ENCODE measurements around the gene UBAP1.
A peak's percentile ranks its signal among the peaks of the same experiment; 100 is the strongest.

Gene UBAP1

DNA sequence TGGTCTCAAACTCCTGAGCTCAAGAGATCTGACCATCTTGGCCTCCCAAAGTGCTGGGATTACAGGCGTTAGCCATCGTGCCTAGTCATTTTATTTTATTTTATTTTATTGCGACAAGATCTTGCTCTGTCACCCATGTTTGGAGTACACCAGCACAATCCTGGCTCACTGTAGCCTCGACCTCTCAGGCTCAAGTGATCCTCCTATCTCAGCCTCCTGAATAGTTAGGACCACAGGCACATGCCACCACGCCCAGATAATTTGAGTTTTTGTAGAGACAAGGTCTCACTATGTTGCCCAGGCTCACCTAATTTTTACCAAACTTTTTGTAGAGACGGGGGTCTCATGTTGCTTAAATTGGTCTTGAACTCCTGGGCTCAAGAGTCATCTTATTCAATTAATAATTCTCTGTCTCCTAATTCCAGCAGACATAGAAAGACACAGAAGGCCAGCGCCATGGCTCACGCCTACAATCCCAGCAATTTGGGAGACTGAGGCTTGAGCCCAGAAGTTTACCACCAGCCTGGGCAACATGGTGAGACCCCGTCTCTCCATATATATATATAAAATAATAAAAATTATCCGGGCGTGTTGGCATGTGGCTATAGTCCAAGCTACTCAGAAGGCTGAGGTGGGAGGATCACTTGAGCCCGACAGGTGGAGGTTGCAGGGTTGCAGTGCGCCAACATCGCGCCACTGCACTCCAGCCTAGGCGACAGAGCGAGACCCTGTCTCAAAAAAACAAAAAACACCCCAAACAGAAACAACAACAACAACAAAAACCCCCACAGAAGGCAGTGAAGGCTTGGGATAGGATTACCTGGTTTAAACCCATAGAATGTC, 1.0 kb upstream of the UBAP1 start:
- H2AFZ ChIP-seq (ENCODE audit: low read length): peak overlapping the region; percentile 93
- no peaks in the 10 kb centered on the region for H3K27me3 ChIP-seq (replicated peaks; ENCODE audit: insufficient read depth, low read length)
- H3K9ac ChIP-seq (ENCODE audit: low read length): peak overlapping the region; percentile 71
- peaks cover 47% of the 10 kb centered on the region for H3K79me2 ChIP-seq (ENCODE audit: low read length)
- no peak for DNase-seq
- H3K4me3 ChIP-seq (ENCODE audit: low read length): peak overlapping the region; percentile 76
- no peaks in the 10 kb centered on the region for H3K36me3 ChIP-seq (replicated peaks; ENCODE audit: insufficient read depth, low read length)
- H3K9me3 ChIP-seq (replicated peaks; ENCODE audit: insufficient read depth, low read length): no peaks in the 10 kb centered on the region
- TF ChIP-seq, protein P1, sequence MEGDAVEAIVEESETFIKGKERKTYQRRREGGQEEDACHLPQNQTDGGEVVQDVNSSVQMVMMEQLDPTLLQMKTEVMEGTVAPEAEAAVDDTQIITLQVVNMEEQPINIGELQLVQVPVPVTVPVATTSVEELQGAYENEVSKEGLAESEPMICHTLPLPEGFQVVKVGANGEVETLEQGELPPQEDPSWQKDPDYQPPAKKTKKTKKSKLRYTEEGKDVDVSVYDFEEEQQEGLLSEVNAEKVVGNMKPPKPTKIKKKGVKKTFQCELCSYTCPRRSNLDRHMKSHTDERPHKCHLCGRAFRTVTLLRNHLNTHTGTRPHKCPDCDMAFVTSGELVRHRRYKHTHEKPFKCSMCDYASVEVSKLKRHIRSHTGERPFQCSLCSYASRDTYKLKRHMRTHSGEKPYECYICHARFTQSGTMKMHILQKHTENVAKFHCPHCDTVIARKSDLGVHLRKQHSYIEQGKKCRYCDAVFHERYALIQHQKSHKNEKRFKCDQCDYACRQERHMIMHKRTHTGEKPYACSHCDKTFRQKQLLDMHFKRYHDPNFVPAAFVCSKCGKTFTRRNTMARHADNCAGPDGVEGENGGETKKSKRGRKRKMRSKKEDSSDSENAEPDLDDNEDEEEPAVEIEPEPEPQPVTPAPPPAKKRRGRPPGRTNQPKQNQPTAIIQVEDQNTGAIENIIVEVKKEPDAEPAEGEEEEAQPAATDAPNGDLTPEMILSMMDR (IDR thresholded peaks at IDR 0.05; ENCODE audit: low read length): no peak
- no peak for TF ChIP-seq EZH2phosphoT487 (IDR thresholded peaks at IDR 0.05; ENCODE audit: low read length)
- TF ChIP-seq EZH2 (optimal IDR thresholded peaks at IDR 0.05; ENCODE audit: low read depth, low read length): no peak
- H4K20me1 ChIP-seq (ENCODE audit: insufficient read depth, low read length): no peaks in the 10 kb centered on the region
- H3K27ac ChIP-seq (ENCODE audit: low read length): no peak overlapping the region; the same call in 1 of the 2 replicates
- no peaks in the 10 kb centered on the region for H3K9me2 ChIP-seq (replicated peaks; ENCODE audit: insufficient read depth, low read length)
- peak overlapping the region; percentile 76 for H3K4me2 ChIP-seq (ENCODE audit: low read depth, low read length)
- 0 out of 2 replicates have a peak, but pooled peaks cover 3% of the 10 kb centered on the region for H3K4me1 ChIP-seq (ENCODE audit: low read length)
- no peaks in the 10 kb centered on the region for H3F3A ChIP-seq (ENCODE audit: insufficient read depth, low read length)

DNA sequence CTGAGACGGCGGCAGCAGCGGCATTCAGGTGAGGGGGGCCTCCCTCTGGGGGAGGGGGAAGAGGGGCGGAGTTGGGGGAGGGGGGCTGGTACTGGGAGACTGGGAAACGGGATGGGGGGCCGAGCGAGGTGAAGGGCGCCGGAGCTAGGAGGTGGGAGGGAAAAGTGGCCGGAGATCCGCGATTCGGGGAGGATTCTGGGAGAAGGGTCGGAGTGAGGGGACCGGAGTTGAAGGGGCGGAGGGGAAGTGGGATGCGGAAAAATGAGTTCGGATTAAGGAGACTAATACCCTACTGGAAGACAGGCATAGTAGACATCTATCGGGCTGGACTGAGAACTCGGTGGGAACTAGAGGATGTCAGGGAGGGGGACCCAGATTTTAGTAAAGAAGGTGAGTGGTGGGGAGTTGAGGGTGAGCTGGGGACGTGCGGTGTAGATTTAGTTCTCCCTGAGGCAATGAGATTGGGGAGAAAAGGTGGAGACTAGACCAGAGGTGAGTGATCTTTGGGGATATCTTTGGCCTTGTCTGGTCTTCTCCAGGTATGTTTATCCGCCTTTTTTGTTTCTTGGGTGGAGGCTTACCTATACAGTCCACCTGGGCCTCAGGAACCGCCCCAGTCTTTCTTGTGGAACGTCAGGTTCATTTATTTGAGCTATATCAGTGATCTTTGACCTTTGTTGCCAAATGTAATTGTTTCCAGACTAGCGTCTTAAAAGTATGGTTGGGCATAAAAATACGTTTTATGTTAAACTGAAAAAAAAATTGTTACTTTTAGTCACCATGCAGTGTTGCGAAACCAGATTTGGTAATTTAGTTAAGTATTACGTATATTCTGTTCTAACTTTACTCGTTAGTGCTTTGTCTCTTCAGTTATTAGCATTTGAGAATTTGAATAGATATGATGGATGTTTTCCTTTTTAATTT, 632 bp downstream of the UBAP1 start:
- 0 out of 2 replicates have a peak, but pooled peaks cover 3% of the 10 kb centered on the region for H3K4me1 ChIP-seq (ENCODE audit: low read length)
- H3K4me2 ChIP-seq (ENCODE audit: low read depth, low read length): peak overlapping the region; percentile 77
- H3K9me3 ChIP-seq (replicated peaks; ENCODE audit: insufficient read depth, low read length): no peaks in the 10 kb centered on the region
- H3K9me2 ChIP-seq (replicated peaks; ENCODE audit: insufficient read depth, low read length): no peaks in the 10 kb centered on the region
- H3K4me3 ChIP-seq (ENCODE audit: low read length): peak overlapping the region; percentile 76
- no peak for DNase-seq
- H3F3A ChIP-seq (ENCODE audit: insufficient read depth, low read length): no peaks in the 10 kb centered on the region
- no peaks in the 10 kb centered on the region for H3K27me3 ChIP-seq (replicated peaks; ENCODE audit: insufficient read depth, low read length)
- H3K27ac ChIP-seq (ENCODE audit: low read length): peak overlapping the region; percentile 35; the same call in 1 of the 2 replicates
- peaks cover 61% of the 10 kb centered on the region for H3K79me2 ChIP-seq (ENCODE audit: low read length)
- H2AFZ ChIP-seq (ENCODE audit: low read length): peak overlapping the region; percentile 56
- no peaks in the 10 kb centered on the region for H3K36me3 ChIP-seq (replicated peaks; ENCODE audit: insufficient read depth, low read length)
- peak overlapping the region; percentile 71 for H3K9ac ChIP-seq (ENCODE audit: low read length)
- TF ChIP-seq EZH2 (optimal IDR thresholded peaks at IDR 0.05; ENCODE audit: low read depth, low read length) (no peak), EZH2phosphoT487 (IDR thresholded peaks at IDR 0.05; ENCODE audit: low read length) (no peak)
- TF ChIP-seq, protein P1 (IDR thresholded peaks at IDR 0.05; ENCODE audit: low read length): no peak
- no peaks in the 10 kb centered on the region for H4K20me1 ChIP-seq (ENCODE audit: insufficient read depth, low read length)

GRCh38 chr9:34185778-34186551, 7.1 kb downstream of the UBAP1 start:
- Histone ChIP-seq H3K9me3 (replicated peaks; ENCODE audit: insufficient read depth, low read length) (no peaks in the 10 kb centered on the region), H3K4me3 (ENCODE audit: low read length) (no peak overlapping the region), H3K79me2 (ENCODE audit: low read length) (peaks cover 89% of the 10 kb centered on the region), H3K36me3 (replicated peaks; ENCODE audit: insufficient read depth, low read length) (no peaks in the 10 kb centered on the region), H4K20me1 (ENCODE audit: insufficient read depth, low read length) (no peaks in the 10 kb centered on the region; the same call in 1 of the 2 replicates), H3F3A (ENCODE audit: insufficient read depth, low read length) (no peaks in the 10 kb centered on the region), H3K9ac (ENCODE audit: low read length) (no peak overlapping the region), H3K4me2 (ENCODE audit: low read depth, low read length) (no peak overlapping the region), H3K4me1 (ENCODE audit: low read length) (peaks cover 4% of the 10 kb centered on the region; the same call in 1 of the 2 replicates), H3K27ac (ENCODE audit: low read length) (no peak overlapping the region), H2AFZ (ENCODE audit: low read length) (no peak overlapping the region), H3K27me3 (replicated peaks; ENCODE audit: insufficient read depth, low read length) (no peaks in the 10 kb centered on the region), H3K9me2 (replicated peaks; ENCODE audit: insufficient read depth, low read length) (no peaks in the 10 kb centered on the region)
- no peak for DNase-seq
- TF ChIP-seq EZH2 (optimal IDR thresholded peaks at IDR 0.05; ENCODE audit: low read depth, low read length): no peak
- TF ChIP-seq, protein P1 (IDR thresholded peaks at IDR 0.05; ENCODE audit: low read length): no peak
- no peak for TF ChIP-seq EZH2phosphoT487 (IDR thresholded peaks at IDR 0.05; ENCODE audit: low read length)
